Activated B cell treated with CpG ODN at 0.5 μM for 24 hours (primary cell): ENCODE data around the gene AHNAK2. TPM values are rescaled to one million over a fixed set of nuclear protein-coding genes. Genes with fewer than 3 reads are reported as not detected.
A peak's percentile ranks its signal among the peaks of the same experiment; 100 is the strongest.

Source experiments
- ATAC-seq: fragments of 200-7000 bp; cut with Tn5 transposase; one replicate; pipeline ENCODE4 v1.10.0; 2021; ENCODE audit warnings: low read depth, mild to moderate bottlenecking, moderate library complexity
- CTCF ChIA-PET: fragments of 350-600 bp; sonication (Branson Sonifier 250); formaldehyde crosslinking; loops from one replicate; lab custom pipeline; 2021; ENCODE audit warnings: antibody characterized with exemption; lab: Charles Lee
- POLR2A ChIA-PET: fragments of 350-600 bp; sonication (Branson Sonifier 250); formaldehyde crosslinking; loops from one replicate; lab custom pipeline; 2021; ENCODE audit warnings: antibody characterized with exemption; lab: Charles Lee
- DNase-seq: peaks from one replicate; pipeline ENCODE4 v3.0.0; 2022
- H3K27ac Mint-ChIP-seq: one replicate; pipeline ENCODE4 v1.8.0; 2020; ENCODE audit warnings: mixed read lengths
- H3K27me3 Mint-ChIP-seq: one replicate; pipeline ENCODE4 v1.8.0; 2021; ENCODE audit warnings: mixed read lengths
- H3K36me3 Mint-ChIP-seq: one replicate; pipeline ENCODE4 v1.8.0; 2021; ENCODE audit warnings: low read depth, mixed read lengths
- H3K4me1 Mint-ChIP-seq: one replicate; pipeline ENCODE4 v1.8.0; 2021; ENCODE audit warnings: mixed read lengths
- H3K4me3 Mint-ChIP-seq: one replicate; pipeline ENCODE4 v1.8.0; 2020; ENCODE audit warnings: mild to moderate bottlenecking, mixed read lengths
- H3K9me3 Mint-ChIP-seq: one replicate; pipeline ENCODE4 v1.8.0; 2020; ENCODE audit warnings: mixed read lengths
- CTCF ChIP-seq: fragments of 200-600 bp; IDR thresholded peaks from one replicate; pipeline ENCODE4 v1.8.0; 2022; ENCODE audit warnings: antibody characterized with exemption, mild to moderate bottlenecking
- intact Hi-C: fragments of 100-400 bp; cut with micrococcal nuclease; formaldehyde crosslinking; loops from one replicate; pipeline ENCODE4 v1.15.1; 2024
- total RNA-seq: library from RNA; stranded (reverse); gene quantifications from 2 replicates; pipeline ENCODE4 v1.2.3, GENCODE V29; 2022

The AHNAK2 gene
- total RNA-seq, 1 donor from 2014 or later, result not detected

GRCh38 chr14:104936361-104937155 is 41.6 kb downstream of the AHNAK2 start:
- TF ChIP-seq CTCF, result no peak
- Mint-ChIP-seq H3K36me3 (peaks cover 7% of the 10 kb centered on the region), H3K27me3 (no peaks in the 10 kb centered on the region), H3K27ac (no peak overlapping the region), H3K4me1 (peaks cover 11% of the 10 kb centered on the region), H3K4me3 (no peak overlapping the region), H3K9me3 (no peaks in the 10 kb centered on the region)
- ATAC-seq, result no peak
- ChIA-PET CTCF (interaction anchor here (1.3 to 4.8 kb wide), 3 partner anchors 9 to 40 kb away, joined by 3 to 33 read pairs (median 14); no protein-coding TSS in a partner anchor), POLR2A (interaction anchor here (0.5 to 10.5 kb wide), 5 partner anchors 13 to 125 kb away, joined by 3 to 114 read pairs (median 5); partner anchors contain the start of gene PLD4)
- DNase-seq, result no peak
- intact Hi-C loops, result no loop called here

GRCh38 chr14:104935955-104936354 is 42.2 kb downstream of the AHNAK2 start:
- Mint-ChIP-seq H3K27me3 (no peaks in the 10 kb centered on the region), H3K36me3 (peaks cover 9% of the 10 kb centered on the region), H3K9me3 (no peaks in the 10 kb centered on the region), H3K27ac (no peak overlapping the region), H3K4me1 (peaks cover 11% of the 10 kb centered on the region), H3K4me3 (no peak overlapping the region)
- ChIA-PET POLR2A (interaction anchor here (1.2 to 10.5 kb wide), 3 partner anchors 13 to 125 kb away, joined by 4 to 114 read pairs (median 21); partner anchors contain the start of gene PLD4), CTCF (interaction anchor here (2.6 to 4.8 kb wide), 2 partner anchors 37 to 40 kb away, joined by 14 to 33 read pairs; no protein-coding TSS in a partner anchor)
- no peak for TF ChIP-seq CTCF
- intact Hi-C loops, result no loop called here
- DNase-seq (no peak), ATAC-seq (no peak)

GRCh38 chr14:104935026-104935650 is 43.0 kb downstream of the AHNAK2 start:
- peaks cover 11% of the 10 kb centered on the region for H3K4me1 Mint-ChIP-seq
- no peak for TF ChIP-seq CTCF
- no peaks in the 10 kb centered on the region for H3K9me3 Mint-ChIP-seq
- DNase-seq (no peak), ATAC-seq (no peak)
- POLR2A ChIA-PET, result interaction anchor here (3.5 to 10.5 kb wide), 2 partner anchors 12 to 39 kb away, joined by 21 to 114 read pairs; partner anchors contain the start of gene PLD4
- intact Hi-C loops, result no loop called here
- H3K4me3 Mint-ChIP-seq, result no peak overlapping the region
- no peak overlapping the region for H3K27ac Mint-ChIP-seq
- CTCF ChIA-PET, result interaction anchor here (0.6 to 4.8 kb wide), 3 partner anchors 36 to 130 kb away, joined by 3 to 33 read pairs (median 14); partner anchors contain the start of gene GPR132
- no peaks in the 10 kb centered on the region for H3K27me3 Mint-ChIP-seq
- H3K36me3 Mint-ChIP-seq, result peaks cover 12% of the 10 kb centered on the region

GRCh38 chr14:104933746-104934733 is 44.1 kb downstream of the AHNAK2 start:
- Mint-ChIP-seq H3K27ac (peak overlapping the region; percentile 24), H3K36me3 (peaks cover 23% of the 10 kb centered on the region), H3K4me3 (peak overlapping the region; percentile 60), H3K9me3 (no peaks in the 10 kb centered on the region), H3K4me1 (peaks cover 12% of the 10 kb centered on the region), H3K27me3 (no peaks in the 10 kb centered on the region)
- intact Hi-C loops, result loop anchor here (1.0 kb wide), 4 partner anchors 8 to 111 kb away; no protein-coding TSS in a partner anchor
- no peak for ATAC-seq
- TF ChIP-seq CTCF, result no peak
- POLR2A ChIA-PET, result interaction anchor here (0.6 to 10.5 kb wide), 8 partner anchors 11 to 262 kb away, joined by 3 to 114 read pairs (median 6); partner anchors contain the start of genes CDCA4 and PLD4
- CTCF ChIA-PET, result interaction anchor here (0.6 to 4.8 kb wide), 9 partner anchors 10 to 131 kb away, joined by 3 to 33 read pairs (median 3); partner anchors contain the start of genes GPR132 and PLD4
- DNase-seq, result peak; percentile 24
